Measurements from ENCODE around the gene SPAG16. TPM values are rescaled to one million over a fixed set of nuclear protein-coding genes. Genes with fewer than 3 reads are reported as not detected.

The SPAG16 gene
- total RNA-seq, 4 donors from 2014 or later = 5.0 to 73.8 (median 21.6) TPM

DNA sequence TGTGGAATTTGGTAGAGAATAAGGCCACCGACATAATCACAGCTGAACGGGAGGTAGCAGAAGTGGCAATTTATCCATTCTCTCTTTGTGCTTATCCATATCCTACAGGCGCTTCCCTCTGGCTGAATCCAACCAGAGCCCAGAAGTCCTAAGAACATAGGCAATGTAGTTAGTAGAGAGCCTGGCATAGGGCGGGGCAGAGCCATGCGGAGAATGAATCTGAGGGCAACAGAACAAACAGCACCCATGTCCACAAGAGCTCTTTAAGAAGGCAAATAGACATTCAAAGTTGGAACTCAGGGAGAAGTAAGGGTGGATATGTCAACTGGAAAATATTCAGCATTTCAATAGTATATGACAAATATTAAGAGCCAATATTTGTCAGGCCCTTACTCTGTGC lies 820.7 kb downstream of the SPAG16 start:
- TF ChIP-seq, protein P1, sequence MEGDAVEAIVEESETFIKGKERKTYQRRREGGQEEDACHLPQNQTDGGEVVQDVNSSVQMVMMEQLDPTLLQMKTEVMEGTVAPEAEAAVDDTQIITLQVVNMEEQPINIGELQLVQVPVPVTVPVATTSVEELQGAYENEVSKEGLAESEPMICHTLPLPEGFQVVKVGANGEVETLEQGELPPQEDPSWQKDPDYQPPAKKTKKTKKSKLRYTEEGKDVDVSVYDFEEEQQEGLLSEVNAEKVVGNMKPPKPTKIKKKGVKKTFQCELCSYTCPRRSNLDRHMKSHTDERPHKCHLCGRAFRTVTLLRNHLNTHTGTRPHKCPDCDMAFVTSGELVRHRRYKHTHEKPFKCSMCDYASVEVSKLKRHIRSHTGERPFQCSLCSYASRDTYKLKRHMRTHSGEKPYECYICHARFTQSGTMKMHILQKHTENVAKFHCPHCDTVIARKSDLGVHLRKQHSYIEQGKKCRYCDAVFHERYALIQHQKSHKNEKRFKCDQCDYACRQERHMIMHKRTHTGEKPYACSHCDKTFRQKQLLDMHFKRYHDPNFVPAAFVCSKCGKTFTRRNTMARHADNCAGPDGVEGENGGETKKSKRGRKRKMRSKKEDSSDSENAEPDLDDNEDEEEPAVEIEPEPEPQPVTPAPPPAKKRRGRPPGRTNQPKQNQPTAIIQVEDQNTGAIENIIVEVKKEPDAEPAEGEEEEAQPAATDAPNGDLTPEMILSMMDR (IDR thresholded peaks at IDR 0.05) = no peak
- TF ChIP-seq POLR2A (IDR thresholded peaks at IDR 0.05) = no peak
- H3K27ac ChIP-seq = no peak overlapping the region
- DNase-seq = no peak
- H3K27me3 ChIP-seq = no peaks in the 10 kb centered on the region
- no peaks in the 10 kb centered on the region for H3K36me3 ChIP-seq
- H3K4me3 ChIP-seq = no peak overlapping the region
- no peaks in the 10 kb centered on the region for H3K4me1 ChIP-seq
- intact Hi-C loops (cut with DNase I; ENCODE audit: low total_unique reads) = no loop called here
- H3K9me3 ChIP-seq = no peaks in the 10 kb centered on the region

DNA sequence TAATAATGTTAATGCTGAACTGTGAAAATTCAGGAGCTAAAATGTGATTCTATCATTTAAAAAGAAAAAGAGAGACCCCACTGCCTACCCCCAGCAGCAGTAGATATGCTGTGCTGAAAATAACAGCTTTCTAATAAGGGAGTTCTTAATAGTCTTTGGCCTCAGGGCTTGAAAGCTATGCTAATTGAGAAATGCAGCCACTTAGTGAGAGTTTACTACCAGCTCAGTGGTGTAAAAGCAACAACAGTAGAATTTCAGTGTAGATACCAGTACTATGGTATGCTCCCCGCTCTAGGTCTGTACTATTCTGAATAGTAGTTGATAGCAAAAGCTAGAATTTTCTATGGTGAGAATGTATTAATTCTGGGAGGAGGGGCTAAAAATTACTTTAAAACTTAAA lies 823.5 kb downstream of the SPAG16 start:
- Histone ChIP-seq H3K9me3 (no peaks in the 10 kb centered on the region), H3K27ac (no peak overlapping the region), H3K4me3 (no peak overlapping the region), H3K4me1 (no peaks in the 10 kb centered on the region), H3K36me3 (no peaks in the 10 kb centered on the region), H3K27me3 (no peaks in the 10 kb centered on the region)
- intact Hi-C loops (cut with DNase I; ENCODE audit: low total_unique reads) = no loop called here
- TF ChIP-seq POLR2A (IDR thresholded peaks at IDR 0.05) = no peak
- no peak for DNase-seq

DNA sequence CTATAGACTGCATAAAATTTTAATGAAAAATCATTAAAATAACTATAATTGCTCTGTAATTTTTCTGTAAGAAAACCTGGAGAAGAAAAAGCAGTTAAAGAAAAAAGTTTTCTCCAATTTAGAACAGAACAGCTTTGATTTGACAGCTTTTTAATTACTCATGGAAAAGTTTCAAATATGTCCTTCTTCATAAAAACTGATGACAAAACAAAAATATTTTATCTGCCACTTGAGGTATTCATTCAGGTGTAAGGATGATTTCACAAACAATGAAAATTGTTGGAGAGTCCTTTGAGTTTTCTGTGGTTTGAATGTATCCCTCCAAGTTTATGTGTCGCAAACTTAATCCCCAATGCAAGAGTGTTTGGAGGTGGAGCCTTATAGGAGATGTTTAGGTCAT lies 824.3 kb downstream of the SPAG16 start:
- Histone ChIP-seq H3K9me3 (no peaks in the 10 kb centered on the region), H3K4me3 (no peak overlapping the region), H3K4me1 (no peaks in the 10 kb centered on the region), H3K27ac (no peak overlapping the region), H3K36me3 (no peaks in the 10 kb centered on the region), H3K27me3 (no peaks in the 10 kb centered on the region)
- no peak for DNase-seq
- intact Hi-C loops (cut with DNase I; ENCODE audit: low total_unique reads) = no loop called here
- TF ChIP-seq, protein P1 (IDR thresholded peaks at IDR 0.05) = no peak
- no peak for TF ChIP-seq POLR2A (IDR thresholded peaks at IDR 0.05)

DNA sequence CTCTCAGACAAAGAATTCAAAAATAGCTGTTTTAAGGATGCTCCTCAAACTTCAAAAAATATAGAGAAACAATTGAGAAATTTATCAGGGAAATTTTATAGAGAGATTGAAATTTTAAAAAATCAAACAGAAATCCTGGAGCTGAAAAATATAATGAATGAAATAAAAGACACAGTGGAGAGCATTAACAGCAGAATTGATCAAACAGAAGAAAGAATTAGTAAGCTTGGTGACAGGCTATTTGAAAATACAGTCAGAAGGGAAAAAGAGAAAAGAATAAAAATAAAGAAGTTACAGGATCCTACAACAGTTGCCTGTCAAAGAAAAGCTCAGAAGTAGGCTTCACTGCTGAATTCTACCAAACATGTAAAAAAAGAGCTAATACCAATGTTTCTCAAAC lies 832.8 kb downstream of the SPAG16 start:
- DNase-seq = no peak
- Histone ChIP-seq H3K9me3 (no peaks in the 10 kb centered on the region), H3K4me1 (no peaks in the 10 kb centered on the region), H3K4me3 (no peak overlapping the region), H3K27ac (no peak overlapping the region), H3K36me3 (no peaks in the 10 kb centered on the region), H3K27me3 (no peaks in the 10 kb centered on the region)
- intact Hi-C loops (cut with DNase I; ENCODE audit: low total_unique reads) = no loop called here
- no peak for TF ChIP-seq POLR2A (IDR thresholded peaks at IDR 0.05)
- TF ChIP-seq, protein P1 (IDR thresholded peaks at IDR 0.05) = no peak

DNA sequence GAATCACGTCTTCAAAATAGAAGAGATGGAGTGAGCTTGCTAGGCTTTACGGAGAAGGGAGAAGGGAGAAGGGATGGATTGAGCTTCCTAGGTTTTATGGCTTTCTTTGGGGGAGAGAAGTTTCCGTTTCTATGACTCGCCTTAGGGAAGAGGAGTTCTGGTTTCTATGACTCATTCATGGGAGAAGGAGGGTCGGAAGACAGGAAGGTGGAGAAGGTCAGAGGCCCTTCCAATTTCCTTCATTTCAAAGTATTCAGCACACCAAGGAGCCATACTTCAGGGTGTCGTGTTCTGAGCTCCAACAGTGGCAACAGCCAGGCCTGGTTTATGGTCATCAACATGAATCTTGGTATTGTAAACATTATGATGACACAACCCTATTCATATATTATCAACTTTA lies 841.9 kb downstream of the SPAG16 start:
- H3K4me3 ChIP-seq = no peak overlapping the region
- TF ChIP-seq POLR2A (IDR thresholded peaks at IDR 0.05) = no peak
- TF ChIP-seq, protein P1 (IDR thresholded peaks at IDR 0.05) = no peak
- DNase-seq = no peak
- intact Hi-C loops (cut with DNase I; ENCODE audit: low total_unique reads) = no loop called here
- no peaks in the 10 kb centered on the region for H3K36me3 ChIP-seq
- H3K9me3 ChIP-seq = no peaks in the 10 kb centered on the region
- no peak overlapping the region for H3K27ac ChIP-seq
- H3K27me3 ChIP-seq = no peaks in the 10 kb centered on the region
- H3K4me1 ChIP-seq = no peaks in the 10 kb centered on the region

DNA sequence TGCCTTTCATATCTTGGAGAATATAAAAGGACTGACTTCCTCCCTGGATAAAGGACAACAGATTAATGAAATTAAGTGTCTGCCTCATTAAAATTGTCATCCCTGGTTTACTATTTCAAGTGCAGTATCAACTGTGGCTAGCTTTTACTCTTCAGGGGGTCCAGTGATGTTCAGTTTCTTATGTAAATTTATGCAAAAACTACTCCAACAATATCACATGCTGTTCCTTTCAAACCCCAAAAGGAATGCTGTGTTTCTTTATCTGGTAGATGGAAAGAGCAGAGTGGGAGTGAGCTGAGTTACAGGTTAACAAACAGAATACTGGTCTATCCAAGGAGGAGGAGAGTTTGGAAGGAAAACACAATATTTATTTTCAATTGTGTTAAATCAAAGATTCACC lies 842.9 kb downstream of the SPAG16 start:
- Histone ChIP-seq H3K36me3 (no peaks in the 10 kb centered on the region), H3K27me3 (no peaks in the 10 kb centered on the region), H3K4me3 (no peak overlapping the region), H3K4me1 (no peaks in the 10 kb centered on the region), H3K27ac (no peak overlapping the region), H3K9me3 (no peaks in the 10 kb centered on the region)
- TF ChIP-seq, protein P1 (IDR thresholded peaks at IDR 0.05) = no peak
- no peak for TF ChIP-seq POLR2A (IDR thresholded peaks at IDR 0.05)
- DNase-seq = no peak
- intact Hi-C loops (cut with DNase I; ENCODE audit: low total_unique reads) = no loop called here
